Measurements from ENCODE around the gene TBC1D9.

Gene TBC1D9

DNA sequence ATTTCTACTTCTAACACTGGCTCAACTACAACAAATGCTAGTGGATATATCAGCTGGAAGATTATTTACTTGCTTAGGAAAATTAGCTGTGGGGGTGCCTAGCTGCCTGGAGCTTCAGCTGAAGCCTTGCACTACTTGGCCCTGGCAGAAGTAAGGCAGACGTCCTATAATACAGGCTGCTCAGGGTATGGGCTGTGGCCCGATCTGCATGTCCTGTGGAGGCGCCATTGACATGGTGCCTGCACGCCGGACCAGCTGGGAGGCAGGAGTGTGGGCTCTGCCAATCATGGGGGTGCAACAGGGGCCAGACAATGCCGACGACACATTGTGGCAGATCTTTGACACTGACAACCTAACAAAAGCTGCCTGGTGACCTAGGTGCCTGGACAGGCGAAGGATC is 155.8 kb downstream of the TBC1D9 start:
- Histone ChIP-seq H3K4me1 (ENCODE audit: control insufficient read depth, low read depth, low read length) (no peaks in the 10 kb centered on the region), H3K9me3 (ENCODE audit: control insufficient read depth, low read depth, low read length) (no peaks in the 10 kb centered on the region)

DNA sequence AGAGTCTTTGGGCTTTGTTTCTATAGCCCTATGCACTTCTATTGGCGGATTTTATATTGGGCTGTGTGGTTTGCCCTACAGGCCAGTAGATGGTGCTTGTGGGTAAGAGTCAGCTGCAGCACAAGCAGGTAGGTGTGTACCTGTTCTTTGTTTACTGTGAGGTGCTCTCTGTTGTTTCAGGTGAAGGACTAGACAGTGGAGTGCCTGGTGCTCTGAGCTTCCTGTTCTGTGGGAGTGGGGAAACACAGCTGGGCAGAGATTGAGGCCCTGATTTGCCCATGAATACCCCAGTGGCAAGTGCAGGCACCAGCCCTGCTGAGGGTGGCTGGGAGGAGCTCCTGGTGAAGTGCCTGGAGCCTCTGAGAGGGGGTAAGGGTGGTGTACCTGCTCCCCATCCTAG is 161.1 kb downstream of the TBC1D9 start:
- Histone ChIP-seq H3K4me3 (ENCODE audit: low read length) (no peak overlapping the region), H3K4me1 (ENCODE audit: control insufficient read depth, low read depth, low read length) (no peaks in the 10 kb centered on the region), H3K27ac (ENCODE audit: low read length) (no peak overlapping the region), H3K9ac (ENCODE audit: low read length) (no peak overlapping the region), H3K9me3 (ENCODE audit: control insufficient read depth, low read depth, low read length) (no peaks in the 10 kb centered on the region), H3K27me3 (ENCODE audit: control insufficient read depth, insufficient read depth, low read length) (no peaks in the 10 kb centered on the region), H3K36me3 (ENCODE audit: control insufficient read depth, low read depth, low read length) (no peaks in the 10 kb centered on the region)

More for the DNA sequence above, 155.8 kb downstream of the TBC1D9 start:
- no peak overlapping the region for H3K4me3 ChIP-seq (ENCODE audit: low read length)
- no peak overlapping the region for H3K9ac ChIP-seq (ENCODE audit: low read length)
- H3K27ac ChIP-seq (ENCODE audit: low read length) = no peak overlapping the region
- H3K36me3 ChIP-seq (ENCODE audit: control insufficient read depth, low read depth, low read length) = no peaks in the 10 kb centered on the region
- no peaks in the 10 kb centered on the region for H3K27me3 ChIP-seq (ENCODE audit: control insufficient read depth, insufficient read depth, low read length)

DNA sequence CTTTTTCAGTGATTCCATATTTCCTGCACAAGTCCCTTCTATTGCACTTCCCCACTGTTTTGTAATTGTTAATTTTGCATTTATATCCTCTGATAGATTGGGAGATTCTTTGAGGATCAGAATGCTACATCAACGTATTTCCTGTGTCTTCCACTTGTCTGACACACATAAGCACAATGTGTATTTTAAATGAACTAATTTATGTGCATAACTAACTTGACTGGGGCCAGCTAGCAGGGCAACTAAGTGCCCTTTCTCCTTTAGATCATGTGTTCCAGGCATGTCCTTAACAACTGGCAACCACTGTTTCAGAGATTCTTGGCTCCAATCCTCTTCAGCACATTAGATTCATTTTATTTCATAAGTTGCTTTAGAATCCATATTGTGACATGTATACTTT is 171.7 kb downstream of the TBC1D9 start:
- Histone ChIP-seq H3K27ac (ENCODE audit: low read length) (no peak overlapping the region), H3K4me1 (ENCODE audit: control insufficient read depth, low read depth, low read length) (no peaks in the 10 kb centered on the region), H3K36me3 (ENCODE audit: control insufficient read depth, low read depth, low read length) (no peaks in the 10 kb centered on the region), H3K4me3 (ENCODE audit: low read length) (no peak overlapping the region), H3K9ac (ENCODE audit: low read length) (no peak overlapping the region), H3K9me3 (ENCODE audit: control insufficient read depth, low read depth, low read length) (no peaks in the 10 kb centered on the region), H3K27me3 (ENCODE audit: control insufficient read depth, insufficient read depth, low read length) (no peaks in the 10 kb centered on the region)

DNA sequence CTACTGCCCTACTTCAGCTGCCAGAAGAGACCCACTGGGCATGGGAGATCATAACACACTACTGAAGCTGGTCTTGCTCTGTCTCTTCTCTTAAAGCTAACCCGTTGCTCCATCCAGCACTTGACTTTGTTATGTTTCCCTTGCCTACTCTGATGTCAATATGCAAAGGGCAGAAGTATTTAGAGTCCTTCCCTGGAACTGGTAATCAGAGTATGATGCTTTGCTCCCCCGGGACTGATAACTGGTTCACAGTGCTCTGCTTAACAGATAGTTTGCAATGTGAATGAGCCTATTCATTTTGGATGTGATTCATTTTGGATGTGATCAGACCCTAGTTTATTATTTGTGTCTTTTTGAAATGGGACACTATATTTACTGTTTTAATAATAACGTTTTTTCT is 175.1 kb downstream of the TBC1D9 start:
- H3K36me3 ChIP-seq (ENCODE audit: control insufficient read depth, low read depth, low read length) = no peaks in the 10 kb centered on the region
- H3K27me3 ChIP-seq (ENCODE audit: control insufficient read depth, insufficient read depth, low read length) = no peaks in the 10 kb centered on the region
- H3K9me3 ChIP-seq (ENCODE audit: control insufficient read depth, low read depth, low read length) = no peaks in the 10 kb centered on the region
- H3K4me3 ChIP-seq (ENCODE audit: low read length) = no peak overlapping the region
- no peak overlapping the region for H3K9ac ChIP-seq (ENCODE audit: low read length)
- no peaks in the 10 kb centered on the region for H3K4me1 ChIP-seq (ENCODE audit: control insufficient read depth, low read depth, low read length)
- no peak overlapping the region for H3K27ac ChIP-seq (ENCODE audit: low read length)

DNA sequence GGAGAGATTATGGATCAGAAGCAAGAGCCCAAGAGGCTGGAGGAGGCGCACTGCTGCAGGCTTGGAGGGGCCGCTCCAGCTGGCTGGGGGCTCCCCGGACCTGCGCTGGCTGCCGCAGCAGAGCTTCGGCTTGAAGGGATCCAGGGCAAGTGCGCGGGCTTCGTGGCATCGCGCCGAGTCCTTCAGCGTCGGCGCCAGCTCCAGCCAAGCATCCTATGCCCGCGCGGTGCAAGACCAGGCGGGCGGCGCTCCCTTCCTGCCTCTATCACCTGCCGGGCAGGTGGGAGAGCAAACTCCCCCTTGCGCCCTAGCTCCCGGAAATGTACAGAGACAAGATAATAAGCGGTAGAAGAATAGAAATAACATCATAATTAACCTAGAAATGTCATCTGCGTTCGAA is 176.9 kb downstream of the TBC1D9 start:
- H3K27ac ChIP-seq (ENCODE audit: low read length) = no peak overlapping the region
- no peaks in the 10 kb centered on the region for H3K27me3 ChIP-seq (ENCODE audit: control insufficient read depth, insufficient read depth, low read length)
- H3K9ac ChIP-seq (ENCODE audit: low read length) = no peak overlapping the region
- H3K36me3 ChIP-seq (ENCODE audit: control insufficient read depth, low read depth, low read length) = no peaks in the 10 kb centered on the region
- no peak overlapping the region for H3K4me3 ChIP-seq (ENCODE audit: low read length)
- no peaks in the 10 kb centered on the region for H3K4me1 ChIP-seq (ENCODE audit: control insufficient read depth, low read depth, low read length)
- H3K9me3 ChIP-seq (ENCODE audit: control insufficient read depth, low read depth, low read length) = no peaks in the 10 kb centered on the region

DNA sequence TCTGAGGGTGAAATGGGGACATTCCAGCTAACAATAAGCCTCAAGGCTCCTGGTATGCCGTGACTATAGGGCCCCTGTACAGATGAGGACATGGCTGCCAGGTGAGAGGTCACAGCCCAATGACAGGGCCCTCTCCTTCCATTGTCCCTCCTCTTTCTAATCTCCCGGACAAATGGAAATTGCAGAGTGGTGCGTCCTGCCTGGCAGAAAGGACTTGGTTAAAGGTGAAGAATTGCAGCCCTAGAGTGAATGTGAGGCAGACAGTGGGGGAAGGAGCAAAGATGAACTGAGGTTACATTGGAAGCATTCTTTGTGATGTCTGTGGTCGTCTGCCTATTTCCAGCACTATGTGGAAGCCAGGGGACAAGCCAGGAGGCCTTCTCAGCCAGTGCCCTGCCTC is 180.7 kb downstream of the TBC1D9 start:
- Histone ChIP-seq H3K27ac (ENCODE audit: low read length) (no peak overlapping the region), H3K9me3 (ENCODE audit: control insufficient read depth, low read depth, low read length) (no peaks in the 10 kb centered on the region), H3K4me1 (ENCODE audit: control insufficient read depth, low read depth, low read length) (no peaks in the 10 kb centered on the region), H3K27me3 (ENCODE audit: control insufficient read depth, insufficient read depth, low read length) (peaks cover 13% of the 10 kb centered on the region), H3K36me3 (ENCODE audit: control insufficient read depth, low read depth, low read length) (no peaks in the 10 kb centered on the region), H3K4me3 (ENCODE audit: low read length) (no peak overlapping the region), H3K9ac (ENCODE audit: low read length) (no peak overlapping the region)

DNA sequence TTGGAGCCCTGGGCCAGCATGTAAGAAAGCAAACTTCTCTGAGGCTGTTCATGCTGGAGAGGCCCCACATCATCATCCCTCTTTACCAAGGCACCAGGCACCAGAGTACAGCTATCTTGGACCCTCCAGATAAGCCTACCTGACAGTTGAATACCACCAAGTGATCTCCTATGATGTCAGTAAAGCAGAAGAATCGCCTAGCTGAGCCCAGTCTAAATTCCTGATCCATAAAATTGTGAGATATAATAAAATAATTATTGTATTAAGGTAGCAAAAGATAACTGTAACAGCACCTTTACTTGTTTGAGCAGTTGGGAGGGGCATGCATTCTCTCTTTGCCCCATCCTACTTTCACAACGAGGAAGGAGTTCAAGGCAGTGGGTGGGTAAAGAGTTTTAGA is 184.6 kb downstream of the TBC1D9 start:
- Histone ChIP-seq H3K27ac (ENCODE audit: low read length) (no peak overlapping the region), H3K27me3 (ENCODE audit: control insufficient read depth, insufficient read depth, low read length) (peaks cover 51% of the 10 kb centered on the region)

More for the DNA sequence above, 184.6 kb downstream of the TBC1D9 start:
- H3K36me3 ChIP-seq (ENCODE audit: control insufficient read depth, low read depth, low read length) = no peaks in the 10 kb centered on the region
- H3K9me3 ChIP-seq (ENCODE audit: control insufficient read depth, low read depth, low read length) = no peaks in the 10 kb centered on the region
- H3K4me3 ChIP-seq (ENCODE audit: low read length) = no peak overlapping the region
- H3K9ac ChIP-seq (ENCODE audit: low read length) = no peak overlapping the region
- peaks cover 7% of the 10 kb centered on the region for H3K4me1 ChIP-seq (ENCODE audit: control insufficient read depth, low read depth, low read length)
